Hepatocyte (in vitro differentiated cells): Measurements from ENCODE around the gene ZEB1.

ENCODE experiments used
- CTCF ChIP-seq: fragments of 200-600 bp; sonication (generic); IDR thresholded peaks from 2 replicates; pipeline ENCODE4 v1.5.1; 2016; ENCODE audit warnings: antibody characterized with exemption, mild to moderate bottlenecking; ENCODE audit not compliant: poor library complexity
- EZH2 ChIP-seq: fragments of 200-600 bp; sonication (generic); IDR thresholded peaks from 2 replicates; pipeline ENCODE4 v1.6.1; 2016; ENCODE audit warnings: antibody characterized with exemption, mild to moderate bottlenecking, borderline replicate concordance
- EZH2phosphoT487 ChIP-seq: fragments of 200-600 bp; sonication (generic); IDR thresholded peaks from one replicate; pipeline ENCODE4 v1.6.1; 2018; ENCODE audit warnings: antibody characterized with exemption, mild to moderate bottlenecking, low read depth, moderate library complexity; ENCODE audit not compliant: unreplicated experiment, severe bottlenecking

DNA sequence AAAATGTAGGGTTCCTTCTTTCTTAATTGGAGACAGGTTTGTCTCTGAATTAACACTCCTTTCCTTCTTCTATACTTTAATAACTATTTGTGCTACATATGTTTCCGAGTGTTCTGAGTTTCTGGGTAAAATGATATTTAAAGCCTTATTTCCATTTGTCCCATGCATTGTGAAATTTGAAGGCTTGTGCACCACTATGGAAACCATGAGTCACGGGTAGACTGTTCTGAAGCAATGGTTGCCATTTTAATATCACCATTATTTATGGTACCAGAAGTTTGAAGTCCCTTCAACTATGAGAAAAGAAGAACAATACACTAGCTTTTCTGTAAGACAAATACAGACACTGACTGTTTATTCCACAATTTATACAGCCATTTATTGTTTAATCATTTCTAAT, 44.7 kb upstream of the ZEB1 start:
- TF ChIP-seq EZH2 (no peak), CTCF (no peak), EZH2phosphoT487 (no peak)
